Measurements from ENCODE around the gene NUMBL.

GRCh38 chr19:40700083-40700482 is 9.6 kb upstream of the NUMBL start:
- TF ChIP-seq CREB1 (IDR thresholded peaks at IDR 0.05; ENCODE audit: low read depth): no peak
- no peak for TF ChIP-seq NFIC (IDR thresholded peaks at IDR 0.05)
- no peak for TF ChIP-seq EP300 (IDR thresholded peaks at IDR 0.05; ENCODE audit: borderline replicate concordance)
- TF ChIP-seq CEBPB (IDR thresholded peaks at IDR 0.05): no peak
- no peak for TF ChIP-seq EGR1 (IDR thresholded peaks at IDR 0.05)
